ENCODE measurements around the gene PKP1.

The PKP1 gene

DNA sequence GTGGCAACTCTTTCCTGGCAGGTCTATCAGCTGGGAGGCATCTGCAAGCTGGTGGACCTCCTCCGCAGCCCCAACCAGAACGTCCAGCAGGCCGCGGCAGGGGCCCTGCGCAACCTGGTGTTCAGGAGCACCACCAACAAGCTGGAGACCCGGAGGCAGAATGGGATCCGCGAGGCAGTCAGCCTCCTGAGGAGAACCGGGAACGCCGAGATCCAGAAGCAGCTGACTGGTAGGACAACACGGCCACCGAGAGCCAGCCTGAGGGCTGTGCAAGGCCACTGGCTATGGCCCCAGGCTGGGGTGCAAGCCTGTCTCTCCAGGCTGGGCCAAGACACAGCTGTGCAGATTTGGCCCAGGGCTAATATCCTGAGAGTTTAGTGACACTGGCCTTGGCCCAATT, 34.2 kb downstream of the PKP1 start:
- TF ChIP-seq, protein P1, sequence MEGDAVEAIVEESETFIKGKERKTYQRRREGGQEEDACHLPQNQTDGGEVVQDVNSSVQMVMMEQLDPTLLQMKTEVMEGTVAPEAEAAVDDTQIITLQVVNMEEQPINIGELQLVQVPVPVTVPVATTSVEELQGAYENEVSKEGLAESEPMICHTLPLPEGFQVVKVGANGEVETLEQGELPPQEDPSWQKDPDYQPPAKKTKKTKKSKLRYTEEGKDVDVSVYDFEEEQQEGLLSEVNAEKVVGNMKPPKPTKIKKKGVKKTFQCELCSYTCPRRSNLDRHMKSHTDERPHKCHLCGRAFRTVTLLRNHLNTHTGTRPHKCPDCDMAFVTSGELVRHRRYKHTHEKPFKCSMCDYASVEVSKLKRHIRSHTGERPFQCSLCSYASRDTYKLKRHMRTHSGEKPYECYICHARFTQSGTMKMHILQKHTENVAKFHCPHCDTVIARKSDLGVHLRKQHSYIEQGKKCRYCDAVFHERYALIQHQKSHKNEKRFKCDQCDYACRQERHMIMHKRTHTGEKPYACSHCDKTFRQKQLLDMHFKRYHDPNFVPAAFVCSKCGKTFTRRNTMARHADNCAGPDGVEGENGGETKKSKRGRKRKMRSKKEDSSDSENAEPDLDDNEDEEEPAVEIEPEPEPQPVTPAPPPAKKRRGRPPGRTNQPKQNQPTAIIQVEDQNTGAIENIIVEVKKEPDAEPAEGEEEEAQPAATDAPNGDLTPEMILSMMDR (IDR thresholded peaks at IDR 0.05; ENCODE audit: borderline replicate concordance, control extremely low read depth, extremely low read depth, insufficient read depth, missing control alignments) = no peak
- in situ Hi-C loops (cut with MboI; ENCODE audit: low sequenced_read_pairs, unreplicated experiment) = no loop called here
- DNase-seq (ENCODE audit: low spot score) = no peak

DNA sequence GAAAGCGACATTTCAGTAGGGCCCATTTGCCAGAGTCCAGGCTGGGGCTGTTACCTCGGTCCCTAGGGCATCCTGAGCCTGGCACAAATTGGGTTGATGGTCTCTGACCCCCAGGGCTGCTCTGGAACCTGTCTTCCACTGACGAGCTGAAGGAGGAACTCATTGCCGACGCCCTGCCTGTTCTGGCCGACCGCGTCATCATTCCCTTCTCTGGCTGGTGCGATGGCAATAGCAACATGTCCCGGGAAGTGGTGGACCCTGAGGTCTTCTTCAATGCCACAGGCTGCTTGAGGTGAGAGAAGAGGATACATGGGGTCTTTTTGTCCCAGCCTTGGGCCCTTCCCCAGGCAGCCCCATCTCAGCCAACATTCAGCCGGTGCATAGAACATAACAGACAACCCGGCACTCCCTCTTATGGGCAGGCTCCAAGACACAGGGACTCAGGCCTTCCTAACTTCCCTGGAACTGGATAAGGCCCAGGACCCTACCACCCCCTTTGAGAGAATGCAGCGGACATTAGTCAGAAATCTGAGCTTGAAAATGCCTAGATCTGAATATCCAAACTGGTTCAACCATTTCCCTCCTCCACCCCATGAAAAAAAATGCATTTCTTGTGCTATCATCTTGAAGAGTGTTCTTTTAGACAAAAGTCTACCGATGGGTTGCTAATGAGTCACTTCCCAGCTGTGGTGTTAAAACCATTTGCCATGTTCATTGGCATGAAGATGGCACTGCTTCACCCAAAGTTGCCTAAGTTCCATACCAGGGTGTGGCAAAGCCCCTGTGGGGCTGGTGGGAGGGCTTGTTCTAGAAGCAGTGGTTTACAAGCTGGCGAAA, 35.4 kb downstream of the PKP1 start:
- DNase-seq (ENCODE audit: low spot score) = no peak
- TF ChIP-seq, protein P1 (IDR thresholded peaks at IDR 0.05; ENCODE audit: borderline replicate concordance, control extremely low read depth, extremely low read depth, insufficient read depth, missing control alignments) = no peak
- in situ Hi-C loops (cut with MboI; ENCODE audit: low sequenced_read_pairs, unreplicated experiment) = no loop called here

DNA sequence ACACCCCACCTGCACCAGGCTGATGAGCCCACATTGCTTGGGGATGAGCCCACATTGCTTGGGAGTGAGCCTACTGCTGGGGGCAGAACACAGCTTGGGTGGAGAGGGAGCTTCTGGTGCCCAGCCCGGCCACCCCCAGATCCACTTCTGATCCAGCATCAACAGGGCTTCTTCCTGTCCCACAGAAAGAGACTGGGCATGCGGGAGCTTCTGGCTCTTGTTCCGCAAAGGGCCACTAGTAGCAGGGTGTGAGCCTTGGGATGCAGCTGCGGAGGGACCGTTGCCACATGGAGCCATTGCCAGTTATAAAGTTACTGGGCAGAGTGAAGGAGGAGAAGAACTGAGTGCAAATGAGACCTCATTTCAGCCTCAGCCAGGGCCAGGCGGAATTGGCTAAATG, 36.3 kb downstream of the PKP1 start:
- TF ChIP-seq, protein P1 (IDR thresholded peaks at IDR 0.05; ENCODE audit: borderline replicate concordance, control extremely low read depth, extremely low read depth, insufficient read depth, missing control alignments) = no peak
- DNase-seq (ENCODE audit: low spot score) = no peak
- in situ Hi-C loops (cut with MboI; ENCODE audit: low sequenced_read_pairs, unreplicated experiment) = no loop called here

DNA sequence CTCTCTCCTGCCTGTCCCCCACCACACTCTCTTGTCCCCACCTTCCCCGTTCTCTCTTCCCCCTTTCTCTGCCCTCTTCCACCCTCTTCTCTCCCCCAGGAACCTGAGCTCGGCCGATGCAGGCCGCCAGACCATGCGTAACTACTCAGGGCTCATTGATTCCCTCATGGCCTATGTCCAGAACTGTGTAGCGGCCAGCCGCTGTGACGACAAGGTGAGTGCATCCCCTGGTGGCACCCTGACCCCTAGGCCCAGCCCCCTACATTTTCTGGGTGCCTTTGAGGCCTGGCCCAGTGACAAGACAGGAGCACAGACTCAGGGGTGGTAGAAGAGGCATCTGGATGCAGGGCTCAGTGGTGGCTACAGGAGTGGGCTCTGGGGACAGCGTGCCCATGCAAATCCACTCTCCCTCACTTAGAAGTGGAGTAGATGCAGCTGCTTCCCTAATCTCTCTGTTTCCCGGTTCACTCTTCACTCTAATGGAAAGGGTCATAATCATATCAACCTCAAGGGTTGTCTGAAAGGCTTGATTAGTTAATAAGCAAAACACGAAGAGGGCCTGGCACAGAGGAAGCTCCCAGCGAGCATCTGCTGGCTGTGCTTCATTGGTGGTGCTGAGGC, 37.0 kb downstream of the PKP1 start:
- TF ChIP-seq, protein P1 (IDR thresholded peaks at IDR 0.05; ENCODE audit: borderline replicate concordance, control extremely low read depth, extremely low read depth, insufficient read depth, missing control alignments) = no peak
- in situ Hi-C loops (cut with MboI; ENCODE audit: low sequenced_read_pairs, unreplicated experiment) = no loop called here
- DNase-seq (ENCODE audit: low spot score) = no peak

DNA sequence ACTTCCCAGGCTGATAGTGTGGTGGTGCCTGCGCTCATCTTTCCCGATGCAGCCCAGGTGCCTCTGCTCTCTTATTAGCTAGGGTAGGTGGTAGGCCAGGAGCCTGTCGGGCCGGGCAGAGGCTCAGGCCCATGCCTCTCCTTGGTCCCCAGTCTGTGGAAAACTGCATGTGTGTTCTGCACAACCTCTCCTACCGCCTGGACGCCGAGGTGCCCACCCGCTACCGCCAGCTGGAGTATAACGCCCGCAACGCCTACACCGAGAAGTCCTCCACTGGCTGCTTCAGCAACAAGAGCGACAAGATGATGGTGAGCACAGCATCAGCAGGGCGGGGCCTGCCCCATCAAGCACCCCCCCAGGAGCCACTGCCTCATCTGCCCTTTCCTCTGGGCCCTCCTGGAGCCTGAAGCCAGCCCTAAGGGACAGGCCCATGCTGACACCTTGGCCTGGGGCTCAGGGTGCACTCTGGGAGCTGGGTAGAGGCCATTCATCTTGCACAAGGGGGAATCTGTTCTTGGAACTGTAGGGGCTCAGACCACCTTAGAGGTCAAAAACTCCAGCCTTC, 38.6 kb downstream of the PKP1 start:
- no peak for DNase-seq (ENCODE audit: low spot score)
- in situ Hi-C loops (cut with MboI; ENCODE audit: low sequenced_read_pairs, unreplicated experiment) = no loop called here
- TF ChIP-seq, protein P1 (IDR thresholded peaks at IDR 0.05; ENCODE audit: borderline replicate concordance, control extremely low read depth, extremely low read depth, insufficient read depth, missing control alignments) = no peak

DNA sequence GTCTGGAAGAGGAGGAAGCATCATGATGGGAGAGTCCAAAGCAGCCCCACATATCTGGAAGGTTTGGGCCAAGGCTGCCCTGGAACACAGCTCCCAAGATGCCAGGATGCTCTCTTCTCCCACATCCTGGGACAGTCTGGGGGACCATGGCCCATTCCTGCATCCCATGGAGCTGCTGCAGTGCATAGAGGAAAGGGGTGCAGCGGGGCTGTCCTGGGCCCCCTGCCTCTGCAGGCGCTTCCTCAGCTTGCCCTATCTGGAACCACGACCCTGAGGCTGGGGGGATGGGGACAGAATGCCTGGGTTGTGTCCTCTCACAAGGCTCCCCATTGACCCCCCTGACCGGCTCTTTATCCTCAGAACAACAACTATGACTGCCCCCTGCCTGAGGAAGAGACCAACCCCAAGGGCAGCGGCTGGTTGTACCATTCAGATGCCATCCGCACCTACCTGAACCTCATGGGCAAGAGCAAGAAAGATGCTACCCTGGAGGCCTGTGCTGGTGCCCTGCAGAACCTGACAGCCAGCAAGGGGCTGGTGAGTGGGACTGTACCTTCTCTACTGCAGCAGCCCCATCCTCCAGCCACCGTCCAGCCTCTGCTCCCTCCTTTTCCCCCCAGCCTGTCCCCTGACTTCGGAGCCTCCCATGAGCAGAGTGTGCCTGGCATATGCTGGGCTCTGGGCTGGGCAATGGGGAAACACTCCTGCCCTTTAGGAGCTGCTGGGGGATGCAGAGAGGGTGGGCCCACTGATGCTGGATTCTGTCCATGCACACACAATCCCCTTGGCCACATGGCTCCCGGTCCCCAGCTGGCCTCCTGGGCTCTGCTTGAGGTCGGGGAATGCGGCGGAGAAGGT, 39.6 kb downstream of the PKP1 start:
- in situ Hi-C loops (cut with MboI; ENCODE audit: low sequenced_read_pairs, unreplicated experiment) = no loop called here
- TF ChIP-seq, protein P1 (IDR thresholded peaks at IDR 0.05; ENCODE audit: borderline replicate concordance, control extremely low read depth, extremely low read depth, insufficient read depth, missing control alignments) = no peak
- no peak for DNase-seq (ENCODE audit: low spot score)

Measured in GM13976 (cell line).